ENCODE data around the gene SLC26A11.

DNA sequence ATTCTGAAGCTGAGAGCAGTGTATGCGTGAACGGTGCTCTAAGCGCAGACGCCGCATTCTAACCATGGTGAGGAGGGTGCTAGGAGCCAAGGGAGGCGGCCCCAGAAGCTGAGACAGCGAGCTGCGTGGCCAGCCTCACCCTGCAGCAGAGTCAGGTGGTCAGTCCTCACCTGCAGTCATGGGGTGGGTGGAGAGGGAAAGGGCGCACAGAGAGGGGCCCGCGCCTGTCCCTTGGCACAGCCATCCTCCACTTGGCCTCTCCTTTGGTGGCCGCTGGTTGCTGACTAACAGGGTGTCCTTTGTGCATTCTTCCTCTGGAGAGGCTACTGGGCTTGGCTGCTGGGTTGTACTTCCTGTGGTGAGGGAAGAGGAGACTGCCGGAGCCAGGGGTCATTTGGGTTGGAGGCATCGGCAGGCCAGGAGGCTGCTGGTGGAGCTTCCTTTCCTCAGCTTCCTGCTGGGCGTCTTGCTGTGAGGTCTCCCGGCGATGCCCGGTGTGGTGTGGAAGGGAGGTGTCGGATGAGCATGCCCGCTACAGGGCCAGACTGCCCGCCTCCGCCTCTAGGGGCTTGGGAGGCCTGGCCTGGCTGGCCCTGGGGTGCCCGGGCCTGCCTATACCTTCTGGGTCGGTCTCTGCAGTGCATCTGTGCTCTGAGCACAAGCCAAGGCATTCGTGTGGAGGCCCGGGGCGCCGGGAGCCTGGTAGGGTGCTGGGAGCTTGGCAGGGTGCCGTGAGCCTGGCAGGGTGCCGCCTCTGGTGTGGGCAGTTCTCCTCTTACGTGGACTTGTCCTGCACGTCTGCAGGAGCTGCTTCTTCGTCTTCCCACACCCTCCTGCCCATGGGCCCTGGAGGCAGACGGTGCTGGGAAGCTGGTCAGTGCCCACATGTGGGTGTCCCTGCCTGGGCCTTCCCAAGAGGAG lies 57.8 kb downstream of the SLC26A11 start:
- TF ChIP-seq POLR2A (IDR thresholded peaks at IDR 0.05), result no peak
- TF ChIP-seq, protein P1, sequence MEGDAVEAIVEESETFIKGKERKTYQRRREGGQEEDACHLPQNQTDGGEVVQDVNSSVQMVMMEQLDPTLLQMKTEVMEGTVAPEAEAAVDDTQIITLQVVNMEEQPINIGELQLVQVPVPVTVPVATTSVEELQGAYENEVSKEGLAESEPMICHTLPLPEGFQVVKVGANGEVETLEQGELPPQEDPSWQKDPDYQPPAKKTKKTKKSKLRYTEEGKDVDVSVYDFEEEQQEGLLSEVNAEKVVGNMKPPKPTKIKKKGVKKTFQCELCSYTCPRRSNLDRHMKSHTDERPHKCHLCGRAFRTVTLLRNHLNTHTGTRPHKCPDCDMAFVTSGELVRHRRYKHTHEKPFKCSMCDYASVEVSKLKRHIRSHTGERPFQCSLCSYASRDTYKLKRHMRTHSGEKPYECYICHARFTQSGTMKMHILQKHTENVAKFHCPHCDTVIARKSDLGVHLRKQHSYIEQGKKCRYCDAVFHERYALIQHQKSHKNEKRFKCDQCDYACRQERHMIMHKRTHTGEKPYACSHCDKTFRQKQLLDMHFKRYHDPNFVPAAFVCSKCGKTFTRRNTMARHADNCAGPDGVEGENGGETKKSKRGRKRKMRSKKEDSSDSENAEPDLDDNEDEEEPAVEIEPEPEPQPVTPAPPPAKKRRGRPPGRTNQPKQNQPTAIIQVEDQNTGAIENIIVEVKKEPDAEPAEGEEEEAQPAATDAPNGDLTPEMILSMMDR (IDR thresholded peaks at IDR 0.05), result no peak

Measured in thyroid gland (tissue), 4 donors.